ENCODE results near the gene HOXA1. TPM values are rescaled to one million over a fixed set of nuclear protein-coding genes. Genes with fewer than 3 reads are reported as not detected.

Gene HOXA1
- total RNA-seq, 1 experiment from 2014 or later: 0.10 TPM

- DNase-seq: no peak
- H3K36me3 ChIP-seq (replicated peaks; ENCODE audit: control insufficient read depth, insufficient read depth, low read length): no peaks in the 10 kb centered on the region
- H3K27me3 ChIP-seq (ENCODE audit: control insufficient read depth, insufficient read depth, low read length): no peaks in the 10 kb centered on the region
- H3K4me3 ChIP-seq (ENCODE audit: insufficient read depth, low read depth, low read length): no peak overlapping the region
These were observed 16.4 kb downstream of the HOXA1 start for GRCh38 chr7:27079234-27079975.

GRCh38 chr7:27078616-27079233, 17.1 kb downstream of the HOXA1 start:
- no peak for DNase-seq
- H3K27me3 ChIP-seq (ENCODE audit: control insufficient read depth, insufficient read depth, low read length): no peaks in the 10 kb centered on the region
- no peaks in the 10 kb centered on the region for H3K36me3 ChIP-seq (replicated peaks; ENCODE audit: control insufficient read depth, insufficient read depth, low read length)
- no peak overlapping the region for H3K4me3 ChIP-seq (ENCODE audit: insufficient read depth, low read depth, low read length)

- DNase-seq: no peak
- no peak overlapping the region for H3K4me3 ChIP-seq (ENCODE audit: insufficient read depth, low read depth, low read length)
- no peaks in the 10 kb centered on the region for H3K27me3 ChIP-seq (ENCODE audit: control insufficient read depth, insufficient read depth, low read length)
- H3K36me3 ChIP-seq (replicated peaks; ENCODE audit: control insufficient read depth, insufficient read depth, low read length): no peaks in the 10 kb centered on the region
These were observed 22.7 kb downstream of the HOXA1 start for GRCh38 chr7:27073076-27073475.

GRCh38 chr7:27071622-27072390, 24.0 kb downstream of the HOXA1 start:
- H3K27me3 ChIP-seq (ENCODE audit: control insufficient read depth, insufficient read depth, low read length): no peaks in the 10 kb centered on the region

GRCh38 chr7:27068259-27068658, 27.5 kb downstream of the HOXA1 start:
- no peak overlapping the region for H3K4me3 ChIP-seq (ENCODE audit: insufficient read depth, low read depth, low read length)
- no peaks in the 10 kb centered on the region for H3K36me3 ChIP-seq (replicated peaks; ENCODE audit: control insufficient read depth, insufficient read depth, low read length)
- H3K27me3 ChIP-seq (ENCODE audit: control insufficient read depth, insufficient read depth, low read length): no peaks in the 10 kb centered on the region
- no peak for DNase-seq

More at GRCh38 chr7:27071622-27072390, 24.0 kb downstream of the HOXA1 start:
- no peak overlapping the region for H3K4me3 ChIP-seq (ENCODE audit: insufficient read depth, low read depth, low read length)
- no peak for DNase-seq
- no peaks in the 10 kb centered on the region for H3K36me3 ChIP-seq (replicated peaks; ENCODE audit: control insufficient read depth, insufficient read depth, low read length)

GRCh38 chr7:27066148-27066547, 29.7 kb downstream of the HOXA1 start:
- no peaks in the 10 kb centered on the region for H3K27me3 ChIP-seq (ENCODE audit: control insufficient read depth, insufficient read depth, low read length)
- no peak overlapping the region for H3K4me3 ChIP-seq (ENCODE audit: insufficient read depth, low read depth, low read length)
- no peaks in the 10 kb centered on the region for H3K36me3 ChIP-seq (replicated peaks; ENCODE audit: control insufficient read depth, insufficient read depth, low read length)
- DNase-seq: no peak

GRCh38 chr7:27065709-27066108, 30.1 kb downstream of the HOXA1 start:
- no peak for DNase-seq
- Histone ChIP-seq H3K27me3 (ENCODE audit: control insufficient read depth, insufficient read depth, low read length) (no peaks in the 10 kb centered on the region), H3K4me3 (ENCODE audit: insufficient read depth, low read depth, low read length) (no peak overlapping the region), H3K36me3 (replicated peaks; ENCODE audit: control insufficient read depth, insufficient read depth, low read length) (no peaks in the 10 kb centered on the region)

GRCh38 chr7:27064661-27065060, 31.1 kb downstream of the HOXA1 start:
- no peak overlapping the region for H3K4me3 ChIP-seq (ENCODE audit: insufficient read depth, low read depth, low read length)
- H3K27me3 ChIP-seq (ENCODE audit: control insufficient read depth, insufficient read depth, low read length): no peaks in the 10 kb centered on the region
- no peak for DNase-seq
- H3K36me3 ChIP-seq (replicated peaks; ENCODE audit: control insufficient read depth, insufficient read depth, low read length): no peaks in the 10 kb centered on the region

GRCh38 chr7:27064159-27064558, 31.6 kb downstream of the HOXA1 start:
- H3K36me3 ChIP-seq (replicated peaks; ENCODE audit: control insufficient read depth, insufficient read depth, low read length): no peaks in the 10 kb centered on the region
- H3K27me3 ChIP-seq (ENCODE audit: control insufficient read depth, insufficient read depth, low read length): no peaks in the 10 kb centered on the region
- DNase-seq: no peak
- no peak overlapping the region for H3K4me3 ChIP-seq (ENCODE audit: insufficient read depth, low read depth, low read length)

- no peak for DNase-seq
- no peaks in the 10 kb centered on the region for H3K27me3 ChIP-seq (ENCODE audit: control insufficient read depth, insufficient read depth, low read length)
- H3K4me3 ChIP-seq (ENCODE audit: insufficient read depth, low read depth, low read length): no peak overlapping the region
- no peaks in the 10 kb centered on the region for H3K36me3 ChIP-seq (replicated peaks; ENCODE audit: control insufficient read depth, insufficient read depth, low read length)
These were observed 32.9 kb downstream of the HOXA1 start for GRCh38 chr7:27062946-27063345.

- Histone ChIP-seq H3K36me3 (replicated peaks; ENCODE audit: control insufficient read depth, insufficient read depth, low read length) (no peaks in the 10 kb centered on the region), H3K4me3 (ENCODE audit: insufficient read depth, low read depth, low read length) (no peak overlapping the region), H3K27me3 (ENCODE audit: control insufficient read depth, insufficient read depth, low read length) (no peaks in the 10 kb centered on the region)
- DNase-seq: peak; percentile 21
These were observed 42.6 kb downstream of the HOXA1 start for GRCh38 chr7:27053153-27053552.

- H3K36me3 ChIP-seq (replicated peaks; ENCODE audit: control insufficient read depth, insufficient read depth, low read length): no peaks in the 10 kb centered on the region
- no peak for DNase-seq
- H3K27me3 ChIP-seq (ENCODE audit: control insufficient read depth, insufficient read depth, low read length): no peaks in the 10 kb centered on the region
- no peak overlapping the region for H3K4me3 ChIP-seq (ENCODE audit: insufficient read depth, low read depth, low read length)
These were observed 44.3 kb downstream of the HOXA1 start for GRCh38 chr7:27051451-27051850.

- DNase-seq: peak; percentile 68
- Histone ChIP-seq H3K27me3 (ENCODE audit: control insufficient read depth, insufficient read depth, low read length) (no peaks in the 10 kb centered on the region), H3K36me3 (replicated peaks; ENCODE audit: control insufficient read depth, insufficient read depth, low read length) (no peaks in the 10 kb centered on the region), H3K4me3 (ENCODE audit: insufficient read depth, low read depth, low read length) (no peak overlapping the region)
These were observed 47.4 kb downstream of the HOXA1 start for GRCh38 chr7:27048438-27048837.

- no peaks in the 10 kb centered on the region for H3K36me3 ChIP-seq (replicated peaks; ENCODE audit: control insufficient read depth, insufficient read depth, low read length)
- no peak for DNase-seq
- H3K4me3 ChIP-seq (ENCODE audit: insufficient read depth, low read depth, low read length): no peak overlapping the region
- no peaks in the 10 kb centered on the region for H3K27me3 ChIP-seq (ENCODE audit: control insufficient read depth, insufficient read depth, low read length)
These were observed 48.8 kb downstream of the HOXA1 start for GRCh38 chr7:27046854-27047549.
